ENCODE results near the gene ZNF292. TPM values are rescaled to one million over a fixed set of nuclear protein-coding genes. Genes with fewer than 3 reads are reported as not detected.

The ZNF292 gene
- total RNA-seq, 1 experiment from 2014 or later: 32.2 TPM

Other genes with a start within 250 kb of the ZNF292 start
- not detected in 2 replicates for gene HTR1E, start 218.0 kb upstream of the ZNF292 start, total RNA-seq (2022)
- not detected in 2 replicates for gene CGA, start 60.5 kb upstream of the ZNF292 start, total RNA-seq (2022)
- gene SMIM8, start 167.0 kb downstream of the ZNF292 start, total RNA-seq (2022): 8.5 and 8.7 TPM in 2 replicates
- 4.3 and 5.0 TPM in 2 replicates for gene GJB7, start 173.7 kb downstream of the ZNF292 start, total RNA-seq (2022)
- 2.3 and 3.3 TPM in 2 replicates for gene C6orf163, start 189.2 kb downstream of the ZNF292 start, total RNA-seq (2022)